Keratinocyte (primary cell): ENCODE data around the gene STARD8.

Source experiments
- CTCF ChIP-seq, 3 experiments: IDR thresholded peaks in 1 of 3; conservative IDR thresholded peaks in 1 of 3; optimal IDR thresholded peaks in 1 of 3; 2 replicates in 2 of 3; 3 replicates in 1 of 3; pipeline versions ENCODE3 to v1.5.1; 2011; ENCODE audit warnings: low read length in 3 of 3, mild to moderate bottlenecking in 3 of 3, moderate library complexity in 2 of 3, control low read depth in 1 of 3, inconsistent platforms in 1 of 3; ENCODE audit not compliant: insufficient read depth in 2 of 3; ENCODE audit errors: extremely low read depth in 1 of 3
- EZH2 ChIP-seq: IDR thresholded peaks from one replicate; pipeline ENCODE4 v1.6.1; 2012; ENCODE audit warnings: inconsistent platforms, mild to moderate bottlenecking, low read length, moderate library complexity

DNA sequence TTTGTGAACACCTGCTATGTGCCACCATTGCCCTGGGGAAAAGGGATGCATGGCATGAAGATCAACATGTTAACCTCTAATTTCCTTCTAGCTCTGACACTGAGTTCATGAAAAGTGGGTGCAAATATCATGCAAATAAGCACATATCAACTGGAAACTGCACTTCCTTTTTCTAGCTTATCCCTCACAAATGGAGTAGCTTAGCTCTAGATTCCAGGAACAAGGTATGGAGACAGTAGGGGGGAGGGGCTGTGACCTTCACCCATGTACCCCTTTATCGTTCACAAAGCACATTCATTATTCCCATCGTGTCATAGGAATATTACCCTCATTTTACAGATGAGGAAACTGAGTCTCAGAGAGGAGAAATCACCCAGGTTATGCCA, 37.4 kb downstream of the STARD8 start:
- TF ChIP-seq CTCF (optimal IDR thresholded peaks at IDR 0.05 in 1 of 3, IDR thresholded peaks at IDR 0.05 in 1 of 3, conservative IDR thresholded peaks at IDR 0.05 in 1 of 3; ENCODE audit: extremely low read depth in 1 of 3, insufficient read depth in 2 of 3, low read length in 3 of 3), result no peak
- TF ChIP-seq EZH2, result no peak
